Effector CD4-positive, alpha-beta T cell (primary cell): ENCODE measurements around the gene CCNH.

Source experiments
- DNase-seq: peaks from one replicate; pipeline ENCODE4 v3.0.0-alpha.2; 2020

Gene CCNH

GRCh38 chr5:87354496-87354895 is 58.2 kb downstream of the CCNH start:
- no peak for DNase-seq

DNA sequence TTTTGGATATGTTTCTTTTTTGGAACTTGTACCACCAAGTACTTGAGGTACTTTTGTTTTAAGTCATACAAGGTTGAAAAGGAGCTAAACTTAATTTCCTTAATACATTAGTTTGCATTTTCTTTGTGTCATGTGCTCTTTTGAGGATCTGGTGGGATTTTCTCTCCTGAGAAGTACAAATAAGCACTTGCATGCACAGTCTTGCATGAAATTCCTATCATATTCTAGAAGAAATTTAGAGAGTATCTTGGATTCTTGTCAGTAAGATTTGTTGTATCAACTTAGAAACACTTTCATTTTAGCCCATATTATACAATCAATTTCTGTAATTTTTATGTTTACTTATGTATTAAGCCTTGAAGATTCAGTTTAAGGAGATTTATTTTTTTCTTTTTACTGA is 64.9 kb downstream of the CCNH start:
- no peak for DNase-seq

GRCh38 chr5:87347272-87347671 is 65.5 kb downstream of the CCNH start:
- DNase-seq, result no peak
